ENCODE results near the gene AHCY.

Gene AHCY

DNA sequence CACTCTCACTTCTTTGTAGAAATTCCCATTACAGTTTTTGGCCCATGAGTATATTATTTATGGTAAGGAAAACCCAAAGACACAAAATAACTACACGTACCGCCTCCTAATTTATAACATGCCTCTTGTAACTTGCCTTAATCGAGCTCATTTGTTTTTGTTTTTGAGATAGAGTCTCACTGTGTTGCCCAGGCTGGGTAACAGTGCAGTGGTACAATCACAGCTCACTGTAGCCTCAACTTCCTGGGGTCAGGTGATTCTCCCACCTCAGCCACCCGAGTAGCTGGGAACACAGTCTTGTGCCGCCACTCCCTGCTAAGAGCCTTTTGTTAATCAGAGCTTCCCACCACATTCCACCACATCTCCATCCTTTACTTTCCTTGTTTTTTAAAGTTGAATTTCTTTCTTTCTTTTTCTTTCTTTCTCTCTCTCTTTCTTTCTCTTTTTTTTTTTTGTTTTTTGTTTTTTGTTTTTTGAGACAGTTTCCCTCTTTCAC is 46.5 kb downstream of the AHCY start:
- TF ChIP-seq TEAD4 (IDR thresholded peaks at IDR 0.05) (no peak), NFIC (IDR thresholded peaks at IDR 0.05) (no peak)

DNA sequence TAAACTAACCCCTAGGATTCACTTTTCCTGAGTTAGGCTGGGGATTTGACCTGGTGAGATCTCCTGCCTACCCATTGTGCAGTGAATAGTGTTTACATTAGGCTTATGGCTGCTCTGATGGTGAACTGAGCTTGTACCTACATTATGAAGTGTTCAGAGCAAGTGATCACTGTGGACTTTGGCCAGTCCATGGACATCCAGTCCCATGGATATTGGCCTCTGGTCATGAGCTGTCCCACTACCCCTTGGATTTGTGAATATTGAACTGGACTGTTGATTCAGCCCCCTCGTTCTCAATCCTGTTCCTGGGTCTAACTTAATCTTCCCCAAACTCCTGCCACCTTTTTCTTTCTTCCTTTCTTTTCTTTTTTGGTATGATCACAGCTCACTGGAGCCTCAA is 48.2 kb downstream of the AHCY start:
- TF ChIP-seq RAD21 (IDR thresholded peaks at IDR 0.05; ENCODE audit: low read depth) (no peak), EGR1 (IDR thresholded peaks at IDR 0.05) (no peak), CREB1 (IDR thresholded peaks at IDR 0.05; ENCODE audit: low read depth) (no peak), YY1 (IDR thresholded peaks at IDR 0.05; ENCODE audit: low read depth) (no peak), TEAD4 (IDR thresholded peaks at IDR 0.05) (no peak), EP300 (IDR thresholded peaks at IDR 0.05; ENCODE audit: borderline replicate concordance) (no peak), ZBTB7A (IDR thresholded peaks at IDR 0.05; ENCODE audit: low read depth) (no peak), FOXM1 (IDR thresholded peaks at IDR 0.05; ENCODE audit: borderline replicate concordance, low read depth) (no peak), CEBPB (IDR thresholded peaks at IDR 0.05) (no peak), TAF1 (IDR thresholded peaks at IDR 0.05; ENCODE audit: low read depth) (no peak), TCF12 (IDR thresholded peaks at IDR 0.05; ENCODE audit: low read depth) (no peak), NFIC (IDR thresholded peaks at IDR 0.05) (no peak)
- TF ChIP-seq, protein P1, sequence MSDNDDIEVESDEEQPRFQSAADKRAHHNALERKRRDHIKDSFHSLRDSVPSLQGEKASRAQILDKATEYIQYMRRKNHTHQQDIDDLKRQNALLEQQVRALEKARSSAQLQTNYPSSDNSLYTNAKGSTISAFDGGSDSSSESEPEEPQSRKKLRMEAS (IDR thresholded peaks at IDR 0.05): no peak
- TF ChIP-seq, protein P2, sequence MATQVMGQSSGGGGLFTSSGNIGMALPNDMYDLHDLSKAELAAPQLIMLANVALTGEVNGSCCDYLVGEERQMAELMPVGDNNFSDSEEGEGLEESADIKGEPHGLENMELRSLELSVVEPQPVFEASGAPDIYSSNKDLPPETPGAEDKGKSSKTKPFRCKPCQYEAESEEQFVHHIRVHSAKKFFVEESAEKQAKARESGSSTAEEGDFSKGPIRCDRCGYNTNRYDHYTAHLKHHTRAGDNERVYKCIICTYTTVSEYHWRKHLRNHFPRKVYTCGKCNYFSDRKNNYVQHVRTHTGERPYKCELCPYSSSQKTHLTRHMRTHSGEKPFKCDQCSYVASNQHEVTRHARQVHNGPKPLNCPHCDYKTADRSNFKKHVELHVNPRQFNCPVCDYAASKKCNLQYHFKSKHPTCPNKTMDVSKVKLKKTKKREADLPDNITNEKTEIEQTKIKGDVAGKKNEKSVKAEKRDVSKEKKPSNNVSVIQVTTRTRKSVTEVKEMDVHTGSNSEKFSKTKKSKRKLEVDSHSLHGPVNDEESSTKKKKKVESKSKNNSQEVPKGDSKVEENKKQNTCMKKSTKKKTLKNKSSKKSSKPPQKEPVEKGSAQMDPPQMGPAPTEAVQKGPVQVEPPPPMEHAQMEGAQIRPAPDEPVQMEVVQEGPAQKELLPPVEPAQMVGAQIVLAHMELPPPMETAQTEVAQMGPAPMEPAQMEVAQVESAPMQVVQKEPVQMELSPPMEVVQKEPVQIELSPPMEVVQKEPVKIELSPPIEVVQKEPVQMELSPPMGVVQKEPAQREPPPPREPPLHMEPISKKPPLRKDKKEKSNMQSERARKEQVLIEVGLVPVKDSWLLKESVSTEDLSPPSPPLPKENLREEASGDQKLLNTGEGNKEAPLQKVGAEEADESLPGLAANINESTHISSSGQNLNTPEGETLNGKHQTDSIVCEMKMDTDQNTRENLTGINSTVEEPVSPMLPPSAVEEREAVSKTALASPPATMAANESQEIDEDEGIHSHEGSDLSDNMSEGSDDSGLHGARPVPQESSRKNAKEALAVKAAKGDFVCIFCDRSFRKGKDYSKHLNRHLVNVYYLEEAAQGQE (IDR thresholded peaks at IDR 0.05; ENCODE audit: low read depth): no peak
- TF ChIP-seq, protein P3, sequence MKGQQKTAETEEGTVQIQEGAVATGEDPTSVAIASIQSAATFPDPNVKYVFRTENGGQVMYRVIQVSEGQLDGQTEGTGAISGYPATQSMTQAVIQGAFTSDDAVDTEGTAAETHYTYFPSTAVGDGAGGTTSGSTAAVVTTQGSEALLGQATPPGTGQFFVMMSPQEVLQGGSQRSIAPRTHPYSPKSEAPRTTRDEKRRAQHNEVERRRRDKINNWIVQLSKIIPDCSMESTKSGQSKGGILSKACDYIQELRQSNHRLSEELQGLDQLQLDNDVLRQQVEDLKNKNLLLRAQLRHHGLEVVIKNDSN (IDR thresholded peaks at IDR 0.05): no peak

DNA sequence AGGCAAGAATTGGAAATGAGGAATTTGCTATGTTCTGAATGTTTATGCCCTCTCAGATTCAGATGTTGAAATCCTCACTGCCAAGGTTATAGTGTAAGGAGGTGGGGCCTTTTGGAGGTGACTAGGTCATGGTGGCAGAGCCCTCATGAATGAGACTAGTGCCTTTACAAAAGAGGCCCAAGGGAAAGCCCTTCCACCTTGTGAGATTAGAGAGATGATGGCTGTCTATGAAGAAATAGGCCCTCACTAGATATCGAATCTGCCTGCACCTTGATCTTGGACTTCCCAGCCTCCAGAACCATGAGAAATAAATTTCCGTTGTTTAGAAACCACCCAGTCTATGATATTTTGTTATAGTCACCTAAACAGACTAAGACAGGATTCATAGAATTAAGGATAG is 51.5 kb downstream of the AHCY start:
- TF ChIP-seq, protein P1 (IDR thresholded peaks at IDR 0.05): no peak
- no peak for TF ChIP-seq EGR1 (IDR thresholded peaks at IDR 0.05)
- no peak for TF ChIP-seq FOXM1 (IDR thresholded peaks at IDR 0.05; ENCODE audit: borderline replicate concordance, low read depth)
- no peak for TF ChIP-seq ZBTB7A (IDR thresholded peaks at IDR 0.05; ENCODE audit: low read depth)
- no peak for TF ChIP-seq NFIC (IDR thresholded peaks at IDR 0.05)
- no peak for TF ChIP-seq YY1 (IDR thresholded peaks at IDR 0.05; ENCODE audit: low read depth)
- TF ChIP-seq, protein P2 (IDR thresholded peaks at IDR 0.05; ENCODE audit: low read depth): no peak
- no peak for TF ChIP-seq CREB1 (IDR thresholded peaks at IDR 0.05; ENCODE audit: low read depth)
- TF ChIP-seq, protein P3 (IDR thresholded peaks at IDR 0.05): no peak
- TF ChIP-seq TCF12 (IDR thresholded peaks at IDR 0.05; ENCODE audit: low read depth): no peak
- TF ChIP-seq EP300 (IDR thresholded peaks at IDR 0.05; ENCODE audit: borderline replicate concordance): no peak
- TF ChIP-seq RAD21 (IDR thresholded peaks at IDR 0.05; ENCODE audit: low read depth): no peak
- TF ChIP-seq TEAD4 (IDR thresholded peaks at IDR 0.05): no peak
- no peak for TF ChIP-seq CEBPB (IDR thresholded peaks at IDR 0.05)
- no peak for TF ChIP-seq TAF1 (IDR thresholded peaks at IDR 0.05; ENCODE audit: low read depth)

DNA sequence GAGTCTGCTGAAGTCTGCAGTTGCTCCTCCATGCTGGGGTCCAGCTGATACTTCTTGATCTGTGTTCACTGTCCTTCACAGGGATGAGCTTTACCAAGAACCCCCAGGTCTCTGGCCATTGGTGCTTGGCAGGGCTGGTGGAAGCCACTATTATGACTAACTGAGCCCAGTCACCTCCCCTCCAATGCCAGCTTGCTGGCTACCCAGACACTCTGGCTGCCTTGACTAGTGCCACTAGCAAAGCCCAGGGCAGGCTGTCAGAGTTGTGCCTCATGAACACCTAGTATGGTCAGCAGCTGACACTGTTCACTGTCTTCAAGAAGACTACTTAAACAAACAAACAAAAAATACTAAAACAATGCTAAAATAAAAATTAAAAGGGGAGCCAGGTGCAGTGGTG is 53.1 kb downstream of the AHCY start:
- TF ChIP-seq TCF12 (IDR thresholded peaks at IDR 0.05; ENCODE audit: low read depth): no peak
- TF ChIP-seq NFIC (IDR thresholded peaks at IDR 0.05): no peak
- TF ChIP-seq, protein P3 (IDR thresholded peaks at IDR 0.05): no peak
- TF ChIP-seq, protein P2 (IDR thresholded peaks at IDR 0.05; ENCODE audit: low read depth): no peak
- TF ChIP-seq TEAD4 (IDR thresholded peaks at IDR 0.05): no peak
- TF ChIP-seq CREB1 (IDR thresholded peaks at IDR 0.05; ENCODE audit: low read depth): no peak
- TF ChIP-seq EGR1 (IDR thresholded peaks at IDR 0.05): no peak

Data from Ishikawa (cell line).